Measurements from ENCODE around the gene PLCL2.

- no peak for TF ChIP-seq CTCF (IDR thresholded peaks at IDR 0.05)
- TF ChIP-seq POLR2A (IDR thresholded peaks at IDR 0.05) = no peak
These were observed 15.3 kb upstream of the PLCL2 start for GRCh38 chr3:16869261-16870005.
